Activated T-cell treated with anti-CD3 and anti-CD28 coated beads for 48 hours (primary cell): ENCODE data around the gene LINGO3.

Source experiments
- DNase-seq: peaks from one replicate; pipeline ENCODE4 v3.0.0-alpha.2; 2020; ENCODE audit warnings: low read depth

LINGO3 gene

DNA sequence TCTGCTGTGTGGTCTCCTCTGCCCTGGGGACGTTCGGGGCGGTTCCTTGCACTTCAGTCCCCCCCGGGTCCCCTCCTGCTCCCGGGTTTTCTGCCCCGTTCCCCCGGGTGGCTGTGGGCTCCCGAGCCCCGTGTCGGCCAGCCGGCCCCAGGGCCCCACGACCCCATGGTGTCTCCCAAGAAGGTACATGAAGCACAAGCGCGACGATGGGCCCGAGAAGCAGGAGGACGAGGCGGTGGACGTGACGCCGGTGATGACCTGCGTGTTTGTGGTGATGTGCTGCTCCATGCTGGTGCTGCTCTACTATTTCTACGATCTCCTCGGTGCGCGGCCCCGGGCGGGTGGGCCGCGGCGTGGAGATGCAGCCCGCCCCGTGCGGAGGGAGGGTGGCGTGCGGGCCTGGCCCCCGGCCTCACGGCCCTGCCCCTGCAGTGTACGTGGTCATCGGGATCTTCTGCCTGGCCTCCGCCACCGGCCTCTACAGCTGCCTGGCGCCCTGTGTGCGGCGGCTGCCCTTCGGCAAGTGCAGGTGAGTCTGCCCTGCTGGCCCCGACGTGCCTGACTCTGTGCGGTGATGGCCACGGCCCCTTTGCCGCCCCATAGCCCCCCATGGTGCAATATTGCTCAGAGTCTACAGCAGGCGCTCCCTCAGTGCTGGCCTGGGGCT lies 31.8 kb upstream of the LINGO3 start:
- no peak for DNase-seq

DNA sequence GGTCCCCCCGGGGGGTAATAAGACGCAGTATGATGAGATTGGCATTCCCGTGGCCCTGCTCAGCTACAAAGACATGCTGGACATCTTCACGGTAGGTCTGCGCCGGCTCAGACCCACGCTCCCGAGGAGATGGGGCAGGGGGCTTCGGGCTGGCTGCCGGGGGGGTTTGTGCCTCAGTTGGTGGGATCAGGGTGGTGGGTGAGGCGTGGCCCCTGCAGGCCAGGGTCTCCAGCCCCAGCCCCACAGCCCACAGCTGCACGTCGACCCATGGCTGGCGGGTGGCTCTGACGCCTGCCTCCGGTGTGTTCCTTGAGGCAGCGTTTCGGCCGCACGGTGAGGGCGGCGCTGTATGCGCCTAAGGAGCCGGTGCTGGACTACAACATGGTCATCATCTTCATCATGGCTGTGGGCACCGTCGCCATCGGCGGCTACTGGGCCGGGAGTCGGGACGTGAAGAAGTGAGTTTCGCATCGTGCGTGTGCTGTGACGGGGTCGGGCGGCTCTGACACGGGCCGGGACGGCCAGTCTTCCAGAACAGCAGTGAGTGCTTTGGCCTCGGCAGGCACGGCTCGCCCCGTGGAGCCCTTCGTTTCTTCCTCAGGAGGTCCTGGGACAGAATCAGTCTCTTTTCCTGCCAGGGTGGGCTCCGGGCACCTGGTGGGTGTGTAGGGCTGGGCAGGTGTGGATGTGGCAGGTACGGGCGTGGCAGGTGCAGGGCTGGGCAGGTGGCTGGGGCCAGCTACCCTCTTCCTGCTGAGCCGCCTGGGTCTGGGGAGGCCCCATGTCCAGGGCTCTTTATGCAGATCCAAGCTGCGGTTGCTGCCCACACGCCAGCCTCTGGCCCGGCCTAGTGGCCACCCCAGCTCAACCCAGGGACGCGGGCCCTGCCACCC lies 31.0 kb upstream of the LINGO3 start:
- no peak for DNase-seq

DNA sequence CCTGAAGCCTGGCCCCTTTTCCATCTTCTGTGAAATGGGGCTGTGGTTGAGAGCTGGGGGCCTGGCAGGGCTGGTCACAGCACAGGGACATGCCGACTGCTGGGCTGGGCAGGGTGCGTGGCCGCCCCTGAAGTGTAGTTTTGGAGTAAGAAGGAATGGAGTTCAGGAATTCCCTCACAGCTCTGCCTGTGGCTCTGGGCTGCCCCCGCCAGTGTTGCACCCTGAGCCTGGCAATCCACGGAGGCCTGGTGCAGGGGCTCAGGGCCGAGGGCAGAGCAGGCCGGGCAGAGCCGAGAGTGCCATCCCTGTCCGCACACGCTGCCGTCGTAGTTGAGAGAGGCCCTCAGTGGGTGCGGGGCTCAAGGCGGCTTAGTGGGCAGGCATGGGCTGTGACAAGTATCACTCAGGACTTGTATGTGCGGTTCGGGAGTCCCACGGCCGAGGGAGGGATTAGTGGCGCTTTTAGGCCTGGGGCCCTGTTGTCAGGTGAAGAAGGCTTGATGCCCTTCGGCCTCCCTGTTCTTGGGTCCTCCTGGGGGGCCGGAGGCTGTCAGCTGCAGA lies 30.2 kb upstream of the LINGO3 start:
- DNase-seq: no peak

DNA sequence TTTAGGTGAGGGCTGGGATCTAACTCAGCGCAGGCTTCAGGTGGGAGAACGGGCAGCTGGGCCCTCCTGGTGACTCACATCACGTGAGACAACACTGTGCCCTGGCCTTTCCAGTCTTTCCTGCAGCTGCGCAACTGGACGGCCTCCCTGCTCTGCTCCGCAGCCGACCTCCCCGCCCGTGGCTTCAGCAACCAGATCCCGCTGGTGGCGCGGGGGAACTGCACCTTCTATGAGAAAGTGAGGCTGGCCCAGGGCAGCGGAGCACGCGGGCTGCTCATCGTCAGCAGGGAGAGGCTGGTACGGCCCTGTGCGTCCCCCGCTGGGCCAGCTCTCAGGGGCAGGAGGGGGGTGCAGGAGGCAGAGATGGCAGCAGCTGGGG lies 29.4 kb upstream of the LINGO3 start:
- no peak for DNase-seq

DNA sequence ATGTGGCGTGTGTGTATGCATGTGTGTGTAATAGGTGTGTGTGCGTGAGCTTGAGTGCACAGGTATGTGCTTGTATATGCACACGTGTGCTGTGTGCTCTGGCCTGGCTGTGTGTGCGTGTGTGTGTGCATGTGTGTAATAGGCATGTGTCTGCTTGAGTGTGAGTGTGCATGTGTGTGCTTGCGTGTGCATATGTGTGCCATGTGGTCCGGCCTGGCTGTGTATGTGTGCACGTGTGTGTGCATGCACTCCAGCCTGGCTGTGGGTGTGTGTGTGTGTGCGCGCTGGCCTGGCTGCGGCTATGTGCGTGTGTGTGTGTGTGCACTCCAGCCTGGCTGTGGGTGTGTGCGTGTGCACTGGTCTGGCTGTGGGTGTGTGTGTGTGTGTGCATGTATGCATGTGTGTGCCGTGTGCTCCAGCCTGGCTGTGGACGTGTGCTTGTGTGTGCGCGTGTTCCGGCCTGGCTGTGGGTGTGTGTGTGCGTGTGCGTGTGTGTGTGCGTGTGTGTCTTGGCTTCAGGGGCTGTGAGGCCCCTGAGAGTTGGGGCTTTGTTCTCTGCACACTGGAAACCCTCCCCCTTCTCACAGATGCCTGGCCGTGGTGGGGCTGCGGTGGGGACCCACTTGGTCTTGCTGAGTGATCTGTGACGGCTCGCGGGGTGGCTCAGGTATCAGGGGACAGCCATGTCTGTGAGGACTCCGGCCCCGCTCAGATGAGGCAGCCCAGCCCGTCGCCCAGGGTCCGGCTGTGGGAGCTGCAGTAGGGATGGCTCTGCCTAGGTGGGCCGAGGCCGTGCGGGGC lies 28.8 kb upstream of the LINGO3 start:
- DNase-seq: no peak

DNA sequence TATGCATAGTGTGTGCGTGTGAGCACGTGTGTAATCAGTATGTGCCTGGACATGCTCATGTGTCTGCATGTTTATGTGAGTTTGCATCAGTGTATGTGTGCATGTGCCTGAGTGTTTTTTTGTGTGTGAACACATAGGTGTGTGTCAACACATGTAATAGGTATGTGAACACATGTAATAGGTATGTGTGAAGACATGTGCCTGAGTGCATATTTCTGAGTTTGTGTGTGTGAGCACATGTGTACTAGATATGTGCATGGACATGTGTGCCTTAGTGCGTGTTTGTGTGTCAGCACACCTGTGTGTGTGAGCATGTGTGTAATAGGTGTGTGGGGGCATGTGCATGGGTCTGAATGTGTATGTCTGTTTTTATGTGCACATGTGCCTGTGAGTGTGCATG lies 27.9 kb upstream of the LINGO3 start:
- DNase-seq: no peak

DNA sequence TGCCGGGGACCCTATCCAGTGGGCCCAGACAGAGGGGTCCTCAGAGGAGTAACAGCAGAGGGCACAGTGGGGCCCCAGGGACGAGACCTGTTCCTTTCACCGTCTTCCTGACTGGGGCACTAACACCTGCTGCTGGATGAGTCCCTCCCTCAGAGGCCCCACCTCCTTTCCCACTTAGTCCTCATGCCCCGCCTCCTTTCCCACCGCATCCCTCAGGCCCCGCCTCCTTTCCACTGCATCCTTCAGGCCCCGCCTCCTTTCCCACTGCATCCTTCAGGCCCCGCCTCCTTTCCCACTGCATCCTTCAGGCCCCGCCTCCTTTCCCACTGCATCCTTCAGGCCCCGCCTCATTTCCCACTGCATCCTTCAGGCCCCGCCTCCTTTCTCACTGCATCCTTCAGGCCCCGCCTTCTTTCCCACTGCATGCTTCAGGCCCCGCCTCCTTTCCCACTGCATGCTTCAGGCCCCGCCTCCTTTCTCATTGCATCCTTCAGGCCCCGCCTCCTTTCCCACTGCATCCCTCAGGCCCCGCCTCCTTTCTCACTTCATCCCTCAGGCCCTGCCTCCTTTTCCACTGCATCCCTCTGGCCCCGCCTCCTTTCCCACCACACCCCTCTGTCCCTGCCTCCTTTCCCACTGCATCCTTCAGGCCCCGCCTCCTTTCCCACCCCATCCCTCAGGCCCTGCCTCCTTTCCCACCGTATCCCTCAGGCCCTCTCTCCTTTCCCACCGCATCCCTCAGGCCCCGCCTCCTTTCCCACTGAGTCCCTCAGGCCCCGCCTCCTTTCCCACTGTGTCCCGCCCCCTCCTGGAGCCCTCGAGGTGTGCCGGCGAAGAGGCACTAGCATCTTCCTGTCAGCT lies 27.3 kb upstream of the LINGO3 start:
- DNase-seq: no peak

DNA sequence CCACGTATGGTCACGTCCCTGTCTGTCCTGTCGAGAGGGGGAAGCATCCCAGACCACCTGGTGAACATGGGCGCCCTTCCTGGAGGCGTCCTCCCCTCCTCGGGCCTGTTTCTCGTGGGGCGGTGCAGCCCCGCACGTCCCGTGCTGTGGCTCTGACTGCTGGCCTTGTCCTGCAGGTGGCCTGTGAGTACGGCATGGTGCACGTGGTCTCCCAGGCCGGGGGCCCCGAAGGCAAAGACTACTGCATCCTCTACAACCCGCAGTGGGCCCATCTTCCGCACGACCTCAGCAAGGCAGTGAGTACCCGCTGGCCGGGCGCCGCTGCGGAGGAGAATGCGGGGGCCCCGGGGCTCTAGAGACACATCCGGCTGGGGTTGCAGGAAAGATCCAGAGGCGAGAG lies 26.5 kb upstream of the LINGO3 start:
- no peak for DNase-seq

DNA sequence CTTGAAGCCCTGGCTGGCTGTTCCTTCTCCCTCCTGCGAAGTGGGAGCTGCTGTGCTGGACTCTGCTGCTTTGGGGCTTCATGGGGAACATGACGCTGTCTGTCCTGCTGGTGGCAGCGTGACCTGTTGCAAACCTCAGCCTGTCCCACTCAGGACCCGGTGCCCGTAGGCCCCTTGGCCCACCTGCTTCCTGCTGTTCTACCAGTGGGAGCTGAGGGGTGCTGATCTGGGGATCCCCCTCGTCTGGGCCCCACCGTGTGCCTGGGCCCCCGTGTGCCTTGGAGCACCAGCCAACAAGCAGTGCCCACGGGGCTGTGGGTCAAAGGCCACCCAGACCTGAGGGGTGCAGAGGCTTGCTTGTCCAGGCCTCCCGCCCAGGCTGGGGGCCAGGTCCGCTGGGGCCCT lies 25.9 kb upstream of the LINGO3 start:
- DNase-seq: no peak

DNA sequence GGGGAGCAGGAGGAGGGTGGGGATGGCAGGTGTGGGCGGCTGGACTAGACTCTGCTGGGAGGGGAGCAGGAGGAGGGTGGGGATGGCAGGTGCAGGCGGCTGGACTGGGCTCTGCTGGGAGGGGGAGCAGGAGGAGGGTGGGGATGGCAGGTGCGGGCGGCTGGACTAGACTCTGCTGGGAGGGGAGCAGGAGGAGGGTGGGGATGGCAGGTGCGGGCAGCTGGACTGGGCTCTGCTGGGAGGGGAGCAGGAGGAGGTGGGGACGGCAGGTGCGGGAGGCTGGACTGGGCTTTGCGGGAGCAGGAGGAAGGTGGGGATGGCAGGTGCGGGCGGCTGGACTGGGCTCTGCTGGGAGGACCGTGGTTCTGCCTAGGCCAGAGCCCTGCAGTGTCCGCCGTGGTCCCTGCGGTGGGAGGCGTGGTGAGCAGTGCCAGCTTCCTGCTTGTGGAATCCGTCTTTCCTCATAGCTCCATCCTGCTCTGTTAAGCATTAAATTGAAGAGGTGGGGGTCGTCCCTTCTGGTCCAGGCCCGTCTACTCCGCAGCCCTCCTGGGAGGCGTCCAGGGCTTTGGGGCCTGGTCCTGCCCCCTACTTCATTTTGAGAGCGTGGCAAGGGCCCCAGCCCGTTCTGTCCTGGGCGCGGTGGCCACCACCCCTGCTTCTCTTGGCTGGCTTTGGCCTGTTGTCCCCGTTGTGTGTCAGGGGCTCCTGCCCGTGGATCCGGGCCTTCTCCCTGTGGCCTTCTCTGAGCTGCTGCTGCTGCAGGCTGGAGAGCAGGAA lies 25.3 kb upstream of the LINGO3 start:
- DNase-seq: no peak

DNA sequence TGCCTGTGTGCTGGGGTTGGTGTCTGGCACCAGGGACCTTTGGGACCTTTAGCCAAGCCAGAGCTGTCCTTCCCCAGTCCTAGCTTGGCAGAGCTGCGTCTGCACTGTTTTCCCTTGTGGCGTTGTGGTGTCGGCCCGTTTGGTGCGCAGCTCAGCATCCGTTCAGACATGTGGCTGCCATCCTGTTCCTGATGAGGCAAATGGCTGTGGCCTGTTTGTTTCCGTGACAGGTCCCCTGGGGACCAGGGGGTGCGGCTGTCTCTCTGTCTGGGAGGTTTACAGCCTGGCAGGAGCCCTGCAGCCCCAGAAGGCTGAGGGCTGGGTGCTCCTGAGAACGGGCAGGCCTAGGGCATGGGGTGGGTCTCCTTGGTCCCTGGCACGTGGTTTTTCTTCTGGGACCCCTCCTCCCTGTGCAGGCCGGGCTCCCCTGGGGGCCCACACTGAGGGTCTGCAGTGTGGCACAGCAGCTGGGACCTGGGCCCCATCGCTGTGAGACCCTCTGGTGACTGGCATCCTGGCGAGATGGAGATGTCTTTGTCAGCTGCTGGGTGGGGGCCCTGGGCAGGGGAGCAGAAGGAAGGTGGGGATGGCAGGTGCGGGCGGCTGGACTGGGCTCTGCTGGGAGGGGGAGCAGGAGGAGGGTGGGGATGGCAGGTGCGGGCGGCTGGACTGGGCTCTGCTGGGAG lies 24.5 kb upstream of the LINGO3 start:
- no peak for DNase-seq

DNA sequence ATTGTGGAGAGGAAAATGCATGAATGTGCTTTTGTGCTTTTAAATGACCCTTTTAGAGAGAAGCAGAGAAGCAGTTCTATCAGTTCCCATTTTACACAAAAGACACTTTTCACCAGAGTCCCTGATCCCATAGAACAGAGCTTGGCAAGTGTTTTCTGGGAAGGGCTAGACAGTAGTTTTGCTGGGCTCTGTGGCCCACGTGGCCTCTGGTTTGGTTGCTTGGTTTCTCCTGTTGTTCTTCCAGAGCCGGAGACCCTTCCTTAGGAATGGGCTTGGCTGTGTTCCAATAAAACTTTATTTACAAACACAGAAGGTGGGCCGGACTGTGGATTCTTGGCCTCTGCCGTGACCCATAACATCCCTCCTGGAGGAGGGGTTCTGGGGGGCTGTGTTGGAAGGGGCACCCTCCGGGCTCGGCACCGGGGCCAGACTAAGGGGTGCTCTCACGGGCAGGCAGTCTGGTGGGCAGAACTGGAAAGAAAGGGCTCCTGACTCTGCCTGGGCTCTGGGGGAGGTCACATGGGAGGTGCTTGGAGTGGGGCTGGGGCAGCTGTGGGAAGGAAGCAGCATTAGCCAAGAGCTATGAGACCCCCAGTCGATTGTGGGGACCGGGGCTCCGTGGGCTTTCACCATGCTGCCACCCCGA lies 23.8 kb upstream of the LINGO3 start:
- DNase-seq: no peak

DNA sequence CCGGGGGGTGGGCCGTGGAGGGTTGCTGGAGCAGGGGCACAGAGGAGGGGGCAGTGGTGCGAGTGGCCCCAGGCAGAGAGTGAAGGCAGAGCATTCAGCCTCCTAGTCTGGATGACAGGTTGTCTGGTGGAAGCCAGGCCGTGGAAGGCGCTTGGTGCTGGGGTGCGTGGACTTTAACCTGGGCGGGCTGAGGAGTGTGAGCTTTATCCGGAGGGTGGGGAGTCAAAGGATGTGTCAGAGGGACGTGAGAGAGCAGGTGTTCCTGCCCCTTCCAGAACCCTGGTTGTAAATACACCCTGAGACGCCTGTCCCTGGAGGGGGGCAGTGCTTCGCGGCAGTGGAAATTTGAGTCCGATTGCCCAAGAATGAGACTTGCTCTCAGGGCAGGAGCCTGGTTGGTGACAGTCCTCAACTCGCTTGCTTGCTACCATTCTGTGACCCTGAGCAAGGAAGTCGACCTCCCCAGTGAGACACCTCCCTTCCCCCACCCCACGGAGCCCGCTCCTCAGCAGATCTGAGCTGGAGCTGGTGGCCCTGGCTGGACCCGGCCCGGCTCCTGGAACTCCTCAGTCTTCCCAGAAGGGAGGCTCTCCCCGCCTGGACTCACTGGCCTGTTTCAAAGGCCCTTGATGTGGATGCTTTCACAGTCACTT lies 22.8 kb upstream of the LINGO3 start:
- no peak for DNase-seq

DNA sequence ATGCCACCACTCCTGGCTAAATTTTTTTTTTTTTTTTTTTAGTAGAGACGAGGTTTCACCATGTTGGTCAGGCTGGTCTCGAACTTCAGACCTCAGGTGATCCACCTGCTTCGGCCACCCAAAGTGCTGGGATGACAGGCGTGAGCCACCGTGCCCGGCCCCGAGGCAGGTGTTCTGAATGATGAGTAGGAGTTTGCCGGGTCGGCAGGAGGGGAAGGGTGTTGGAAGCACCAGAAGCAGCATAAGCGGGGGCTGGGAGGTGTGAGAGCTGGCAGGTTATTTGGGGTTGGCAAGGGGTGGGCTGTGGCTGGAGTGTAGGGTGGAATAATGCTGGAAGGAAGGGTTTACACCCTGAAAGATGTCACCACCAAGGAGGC lies 22.3 kb upstream of the LINGO3 start:
- DNase-seq: no peak

DNA sequence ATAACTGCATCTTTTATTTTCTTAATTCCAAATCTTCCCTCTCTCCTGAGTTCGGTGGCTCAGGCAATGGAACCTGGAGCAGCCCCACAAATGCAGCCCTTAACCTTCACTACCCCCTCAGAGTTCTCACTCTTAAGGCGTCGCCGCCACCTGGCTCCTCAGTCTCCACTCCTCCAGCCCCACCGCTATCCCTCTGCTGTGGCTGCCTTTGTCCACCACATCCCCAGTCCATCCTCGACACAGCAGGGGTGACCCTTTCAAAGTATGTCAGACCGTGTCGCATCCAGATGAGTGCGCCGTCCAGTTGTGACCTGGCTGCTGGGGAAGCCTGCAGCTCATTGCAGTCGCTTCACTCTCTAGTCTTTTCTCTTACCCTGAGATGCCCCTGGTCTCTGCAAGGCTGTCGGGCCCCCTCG lies 21.6 kb upstream of the LINGO3 start:
- DNase-seq: no peak

DNA sequence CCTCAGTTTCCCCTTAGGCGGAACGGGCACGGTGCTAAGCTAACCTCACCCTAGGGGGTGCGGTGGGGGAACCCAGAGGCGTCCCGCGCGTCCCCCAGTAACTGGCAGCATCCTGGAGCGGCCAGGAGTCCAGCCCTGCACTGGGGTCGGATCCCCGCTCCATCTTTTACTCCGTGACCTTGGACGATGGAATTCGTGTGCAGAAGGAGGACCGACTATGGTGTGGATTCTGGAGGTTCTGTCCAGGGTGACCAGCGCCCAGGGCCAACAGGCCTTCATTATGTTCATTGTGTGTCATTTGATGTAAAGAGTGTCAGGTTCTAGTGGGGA lies 21.2 kb upstream of the LINGO3 start:
- DNase-seq: no peak

DNA sequence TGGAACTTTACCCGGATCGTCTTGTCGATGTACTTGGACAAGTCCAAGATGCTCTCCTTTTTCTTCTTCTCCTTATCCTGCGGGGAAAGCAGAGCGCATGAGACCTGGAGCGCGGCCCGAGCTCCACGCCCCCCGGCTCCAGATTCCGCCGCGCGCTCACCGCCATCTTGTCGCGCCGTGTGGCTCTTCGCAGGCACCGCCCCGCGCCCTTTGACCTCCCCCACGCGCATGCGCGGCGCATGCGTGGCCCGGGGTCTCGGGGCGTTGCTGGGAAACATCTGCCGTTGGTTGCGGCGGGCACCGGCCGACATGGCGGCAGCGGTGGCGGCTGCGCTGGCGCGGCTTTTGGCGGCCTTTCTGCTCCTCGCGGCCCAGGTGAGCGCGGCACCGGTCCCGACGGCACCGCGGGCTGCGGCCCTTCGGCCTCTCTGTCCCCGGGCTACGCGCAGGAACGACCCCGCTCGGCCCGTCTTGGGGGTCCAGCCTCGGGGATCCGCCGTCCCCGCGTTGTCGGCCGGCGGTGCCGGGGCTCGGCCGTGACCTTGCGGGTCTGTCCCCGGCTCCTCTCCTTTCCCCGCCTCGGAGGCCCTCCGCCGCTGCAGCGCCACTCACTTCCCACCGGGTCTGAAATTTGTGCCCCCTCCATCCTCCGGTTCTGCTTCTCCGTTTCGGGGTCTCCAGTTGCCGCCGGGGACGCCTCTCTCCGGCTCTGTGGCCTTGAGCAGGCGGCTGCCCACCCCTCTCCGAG lies 20.6 kb upstream of the LINGO3 start, which contains the start of the genes LSM7 and SPPL2B:
Gene LSM7 (minus strand): TSS at position 186 of the 748 bp plus-strand sequence. CDS start 20 bp downstream, at position 166.
Gene SPPL2B (plus strand): TSS at position 284 of the 748 bp plus-strand sequence. CDS start 26 bp downstream, at position 310.
- DNase-seq: peak; percentile 92

DNA sequence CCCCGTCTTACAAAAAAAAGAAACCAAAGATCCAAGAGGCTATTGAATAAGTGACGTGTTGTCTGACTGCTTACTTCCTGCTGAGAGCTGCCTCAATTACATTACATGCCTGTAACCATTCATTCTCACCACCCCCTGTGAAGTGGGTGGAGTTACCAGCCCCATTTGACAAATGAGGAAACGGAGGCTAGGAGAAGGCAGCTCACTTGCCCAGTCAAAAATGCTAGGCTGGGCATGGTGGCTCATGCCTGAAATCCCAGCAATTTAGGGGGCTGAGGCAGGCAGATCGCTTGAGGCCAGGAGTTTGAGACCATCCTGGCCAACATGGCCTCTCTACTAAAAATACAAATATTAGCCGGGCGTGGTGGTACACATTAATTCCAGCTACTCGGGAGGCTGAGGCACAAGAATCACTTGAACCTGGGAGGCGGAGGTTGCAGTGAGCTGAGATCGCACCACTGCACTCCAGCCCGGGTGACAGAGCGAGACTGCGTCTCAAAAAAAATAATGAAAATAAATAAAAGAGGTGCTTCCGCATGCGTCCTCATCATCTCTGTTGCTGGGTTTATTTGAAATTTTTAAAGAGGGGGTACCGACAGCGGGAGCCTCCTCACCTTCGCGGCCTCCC lies 19.9 kb upstream of the LINGO3 start:
- peak; percentile 46 for DNase-seq
